22Rv1 (cell line): Measurements from ENCODE around the gene SLC1A2.

Experiments
- H3K27ac ChIP-seq: fragments of 450-650 bp; 2 replicates; pipeline ENCODE4 v1.5.1; 2017
- CTCF ChIP-seq: fragments of 450-650 bp; IDR thresholded peaks from 2 replicates; pipeline ENCODE4 v1.5.1; 2017; ENCODE audit warnings: mild to moderate bottlenecking
- ZFX ChIP-seq: fragments of 450-650 bp; IDR thresholded peaks from 2 replicates; pipeline ENCODE4 v1.6.1; 2017; ENCODE audit warnings: antibody characterized with exemption, borderline replicate concordance

The SLC1A2 gene

GRCh38 chr11:35247863-35248262 lies 171.5 kb downstream of the SLC1A2 start:
- TF ChIP-seq CTCF, result no peak
- no peak overlapping the region for H3K27ac ChIP-seq

- H3K27ac ChIP-seq, result no peak overlapping the region
- no peak for TF ChIP-seq CTCF
- no peak for TF ChIP-seq ZFX
These were observed 171.9 kb downstream of the SLC1A2 start for GRCh38 chr11:35247428-35247827.

- TF ChIP-seq CTCF (no peak), ZFX (no peak)
- H3K27ac ChIP-seq, result no peak overlapping the region
These were observed 172.6 kb downstream of the SLC1A2 start for GRCh38 chr11:35246745-35247144.

- no peak for TF ChIP-seq ZFX
- no peak for TF ChIP-seq CTCF
- H3K27ac ChIP-seq, result no peak overlapping the region
These were observed 173.6 kb downstream of the SLC1A2 start for GRCh38 chr11:35245786-35246185.

GRCh38 chr11:35245056-35245455 lies 174.3 kb downstream of the SLC1A2 start:
- H3K27ac ChIP-seq, result no peak overlapping the region
- TF ChIP-seq ZFX, result no peak
- no peak for TF ChIP-seq CTCF

GRCh38 chr11:35243774-35244173 lies 175.6 kb downstream of the SLC1A2 start:
- no peak for TF ChIP-seq CTCF
- no peak for TF ChIP-seq ZFX

GRCh38 chr11:35242412-35243242 lies 176.7 kb downstream of the SLC1A2 start:
- no peak for TF ChIP-seq CTCF
- no peak for TF ChIP-seq ZFX
- no peak overlapping the region for H3K27ac ChIP-seq

More at GRCh38 chr11:35243774-35244173, 175.6 kb downstream of the SLC1A2 start:
- no peak overlapping the region for H3K27ac ChIP-seq
